ENCODE measurements around the gene DUSP8.
"Not testable (repeated sequence)": the region's sequence is repeated elsewhere in the genome, so short reads cannot be mapped to it uniquely, and the experiment has no call there.

- not testable (repeated sequence) for TF ChIP-seq CTCF, POLR2A (IDR thresholded peaks at IDR 0.05)
Observed at GRCh38 chr11:1605923-1606322, 33.9 kb upstream of the DUSP8 start.
